Kasumi-1 (cell line): ENCODE measurements around the gene KCNK3.
"Not testable (repeated sequence)": the region's sequence is repeated elsewhere in the genome, so short reads cannot be mapped to it uniquely, and the experiment has no call there.

ENCODE experiments used
- DNase-seq, 2 experiments: peaks; one replicate each; lab custom pipeline; 2025; lab: John Stamatoyannopoulos, UW

KCNK3 gene

DNA sequence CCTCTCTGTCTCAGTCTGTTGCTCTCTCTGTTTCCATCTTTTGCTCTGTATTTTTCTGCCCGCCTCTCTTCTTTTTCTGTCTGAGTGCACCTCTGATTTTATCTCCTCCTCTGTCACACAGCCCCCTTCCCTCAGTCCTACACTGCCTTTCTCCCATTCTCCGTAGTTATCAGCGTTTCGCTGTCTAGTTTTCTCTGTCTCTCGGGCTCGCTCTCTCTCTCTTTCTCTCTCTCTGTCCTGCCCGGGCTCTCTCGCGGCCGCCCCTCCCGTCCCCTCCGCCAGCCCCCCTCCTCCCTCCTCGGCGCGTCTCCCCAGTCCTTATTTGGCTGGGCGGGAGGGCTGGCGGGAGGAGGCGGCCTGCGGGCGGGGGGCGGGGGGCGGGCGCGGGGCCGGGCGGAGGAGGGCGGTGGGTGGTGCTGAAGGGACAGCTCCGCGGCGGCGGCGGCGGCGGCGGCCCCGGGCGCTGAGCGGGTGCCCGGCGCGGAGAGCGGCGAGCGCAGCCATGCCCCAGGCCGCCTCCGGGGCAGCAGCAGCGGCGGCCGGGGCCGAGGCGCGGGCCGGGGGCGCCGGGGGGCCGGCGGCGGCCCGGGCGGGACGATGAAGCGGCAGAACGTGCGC lies at the start of gene KCNK3:
Gene KCNK3, plus strand, starts transcription at position 444 of the 618 bp plus-strand sequence. Its CDS starts 154 bp downstream, at position 598.
- no peak for DNase-seq

DNA sequence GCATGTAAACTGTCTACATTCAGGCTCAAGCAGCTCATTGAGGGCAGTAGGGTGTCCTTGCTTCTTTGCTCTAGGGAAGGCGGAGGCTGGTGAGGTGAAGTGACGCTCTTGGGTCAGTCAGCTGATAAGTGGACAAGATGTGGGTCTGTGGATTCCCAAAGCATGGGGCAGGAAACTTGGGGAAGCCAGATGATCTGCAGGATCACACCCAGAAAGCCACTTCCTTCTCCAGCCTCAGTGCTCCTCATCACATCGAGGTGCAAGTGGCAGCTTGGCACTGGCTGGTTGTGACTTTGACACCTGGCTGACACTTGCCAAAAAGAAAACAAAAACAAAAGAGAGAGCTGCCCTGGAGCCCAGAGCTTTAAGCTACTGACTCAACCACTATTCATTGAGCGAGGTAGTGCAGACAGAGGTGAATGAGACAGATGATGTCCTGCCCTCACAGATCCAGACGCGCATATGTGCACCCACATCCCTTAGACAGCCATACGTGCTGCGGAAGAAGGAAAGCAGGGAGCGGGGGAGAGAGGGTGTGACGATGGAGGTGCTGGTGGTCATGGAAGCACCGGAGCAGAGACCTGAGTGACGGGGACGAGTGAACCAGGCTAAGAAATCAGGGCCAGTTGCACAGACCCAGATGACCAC lies 48.2 kb upstream of the KCNK3 start:
- DNase-seq: no peak

DNA sequence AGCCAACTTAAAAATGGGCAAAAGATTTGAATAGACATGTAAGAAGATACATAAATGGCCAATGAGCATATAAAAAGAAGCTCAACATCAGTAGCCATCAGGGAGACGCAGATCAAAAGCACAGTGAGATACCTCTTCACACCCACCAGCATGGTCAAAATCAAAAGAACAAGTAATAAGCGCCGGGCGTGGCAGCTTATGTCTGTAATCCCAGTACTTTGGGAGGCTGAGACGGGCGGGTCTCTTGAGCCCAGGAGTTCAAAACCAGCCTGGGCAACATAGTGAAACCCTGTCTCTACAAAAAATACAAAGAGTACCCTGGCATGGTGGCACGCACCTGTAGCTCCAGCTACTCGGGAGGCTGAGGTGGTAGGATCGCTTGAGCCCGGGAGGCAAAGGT lies 46.8 kb upstream of the KCNK3 start:
- no peak for DNase-seq

DNA sequence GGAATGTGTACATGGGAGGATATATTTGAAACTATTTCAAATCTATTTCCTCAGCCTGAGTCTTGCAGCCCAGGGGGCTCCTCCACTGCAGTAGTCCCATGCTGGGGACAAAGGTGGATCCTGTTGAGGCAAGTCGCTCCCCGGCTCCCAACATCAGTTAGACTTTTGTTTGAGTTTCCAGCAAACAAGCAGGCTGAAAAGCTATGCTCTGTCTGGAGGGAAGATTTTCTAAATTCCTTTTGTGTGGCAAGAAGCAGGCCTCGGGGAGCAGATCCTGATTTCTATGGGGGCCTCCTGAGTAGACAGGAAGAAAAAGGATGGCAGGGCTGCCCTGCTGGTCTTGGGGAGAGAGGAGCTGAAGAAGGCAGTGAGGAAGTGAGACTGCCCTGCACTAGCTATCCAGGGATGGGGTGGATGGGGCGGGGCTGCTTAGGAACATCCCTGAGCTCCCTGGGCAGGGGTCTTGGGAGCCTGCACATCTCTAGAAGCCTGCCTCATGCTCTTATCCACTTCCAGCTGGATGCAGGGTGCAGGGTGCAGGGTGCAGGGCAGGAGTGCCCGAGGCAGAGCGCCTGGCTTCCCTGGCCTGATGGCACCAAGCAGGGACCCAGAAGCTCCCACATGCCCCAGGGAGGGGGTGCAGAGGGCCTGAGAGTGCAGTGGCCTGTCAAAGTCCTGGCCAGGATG lies 45.4 kb upstream of the KCNK3 start:
- no peak for DNase-seq

DNA sequence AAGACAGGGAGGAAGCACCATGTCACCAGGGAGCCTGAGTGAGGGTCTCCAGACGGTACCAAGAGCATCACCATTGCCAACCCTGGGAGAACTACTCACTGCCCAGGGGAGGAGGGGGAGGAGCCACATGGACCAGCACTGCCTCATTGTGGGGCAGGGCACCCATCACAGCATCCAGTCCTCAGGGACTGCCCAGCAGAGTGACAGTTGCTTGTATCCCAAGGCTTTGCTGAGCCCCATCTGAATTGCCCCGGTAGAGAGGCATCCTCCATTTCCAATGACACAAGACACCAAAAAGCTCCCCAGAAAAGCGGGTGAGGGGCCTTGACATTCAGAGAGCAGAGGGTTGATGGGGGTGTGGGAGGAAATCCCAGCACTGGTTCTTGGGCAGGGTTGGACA lies 44.5 kb upstream of the KCNK3 start:
- DNase-seq: no peak

DNA sequence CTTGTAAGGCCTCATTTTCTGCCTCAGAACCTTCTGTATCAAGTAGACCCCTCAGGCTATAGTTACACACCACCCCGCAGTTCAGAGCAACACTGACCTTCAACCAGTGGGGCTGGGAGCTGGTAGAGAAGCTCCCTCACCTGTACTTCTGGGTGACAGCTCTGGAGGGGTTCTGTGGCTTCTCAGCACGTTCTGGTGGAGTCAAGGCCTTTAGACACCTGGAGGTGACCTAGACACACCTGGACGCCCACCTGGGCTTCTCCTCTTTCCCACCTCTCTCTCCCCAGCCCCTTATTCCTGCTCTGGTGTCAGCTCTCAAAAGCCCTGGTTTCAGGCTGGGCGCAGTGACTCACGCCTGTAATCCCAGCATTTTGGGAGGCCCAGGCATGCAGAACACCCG lies 44.0 kb upstream of the KCNK3 start:
- no peak for DNase-seq

DNA sequence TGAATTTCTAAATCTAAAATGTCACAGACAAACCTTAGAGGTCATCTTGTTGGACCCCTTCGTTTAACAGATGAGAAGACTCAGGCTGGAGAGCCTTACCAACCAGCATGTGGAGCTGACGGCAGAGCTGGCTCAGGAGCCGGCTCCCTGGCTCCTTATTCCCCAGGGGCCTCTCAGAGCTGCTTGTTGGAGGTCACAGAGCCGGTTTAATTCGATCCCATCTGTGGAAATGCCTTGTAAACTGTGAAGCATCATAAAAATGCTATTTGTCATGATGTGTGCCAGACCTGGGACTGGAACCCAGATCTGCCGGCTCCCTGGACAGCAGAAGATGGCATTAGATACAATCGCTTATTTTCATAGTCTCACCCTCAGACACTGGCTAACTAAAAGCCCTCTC lies 43.2 kb upstream of the KCNK3 start:
- no peak for DNase-seq

DNA sequence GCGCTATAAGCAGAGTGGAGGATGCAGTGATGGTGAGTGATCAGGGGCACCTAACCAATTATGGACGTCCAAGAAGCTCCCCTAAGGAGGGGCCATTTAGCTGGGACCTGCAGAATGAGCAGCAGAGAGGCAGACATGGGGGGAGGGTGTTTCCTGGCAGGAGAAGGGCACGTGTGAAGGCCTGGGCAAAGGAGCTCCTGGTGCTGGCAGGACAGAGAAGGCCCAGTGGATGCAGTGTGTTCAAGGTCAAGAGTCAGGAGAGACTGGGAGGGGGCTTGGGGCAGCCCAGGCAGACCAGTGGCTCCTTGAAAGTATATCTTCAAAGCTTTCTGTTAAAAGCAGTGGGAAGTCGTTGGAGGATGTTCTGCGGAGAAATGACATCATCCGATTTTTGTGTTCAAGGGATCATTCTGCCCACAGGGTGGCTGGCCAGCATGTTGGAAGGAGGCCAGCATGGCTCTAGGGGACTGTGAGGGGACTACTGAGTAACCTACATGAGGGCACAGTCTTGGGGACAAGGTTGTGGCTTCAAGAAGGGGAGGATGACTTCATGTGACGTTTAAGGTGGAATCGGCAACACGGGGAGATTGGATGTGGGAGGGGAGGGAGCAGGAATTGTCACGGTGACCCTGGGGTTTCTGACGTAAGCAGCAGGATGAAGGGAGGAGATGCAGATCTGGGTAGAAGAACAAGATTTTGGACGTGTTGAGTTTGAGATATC lies 42.4 kb upstream of the KCNK3 start:
- DNase-seq: no peak

DNA sequence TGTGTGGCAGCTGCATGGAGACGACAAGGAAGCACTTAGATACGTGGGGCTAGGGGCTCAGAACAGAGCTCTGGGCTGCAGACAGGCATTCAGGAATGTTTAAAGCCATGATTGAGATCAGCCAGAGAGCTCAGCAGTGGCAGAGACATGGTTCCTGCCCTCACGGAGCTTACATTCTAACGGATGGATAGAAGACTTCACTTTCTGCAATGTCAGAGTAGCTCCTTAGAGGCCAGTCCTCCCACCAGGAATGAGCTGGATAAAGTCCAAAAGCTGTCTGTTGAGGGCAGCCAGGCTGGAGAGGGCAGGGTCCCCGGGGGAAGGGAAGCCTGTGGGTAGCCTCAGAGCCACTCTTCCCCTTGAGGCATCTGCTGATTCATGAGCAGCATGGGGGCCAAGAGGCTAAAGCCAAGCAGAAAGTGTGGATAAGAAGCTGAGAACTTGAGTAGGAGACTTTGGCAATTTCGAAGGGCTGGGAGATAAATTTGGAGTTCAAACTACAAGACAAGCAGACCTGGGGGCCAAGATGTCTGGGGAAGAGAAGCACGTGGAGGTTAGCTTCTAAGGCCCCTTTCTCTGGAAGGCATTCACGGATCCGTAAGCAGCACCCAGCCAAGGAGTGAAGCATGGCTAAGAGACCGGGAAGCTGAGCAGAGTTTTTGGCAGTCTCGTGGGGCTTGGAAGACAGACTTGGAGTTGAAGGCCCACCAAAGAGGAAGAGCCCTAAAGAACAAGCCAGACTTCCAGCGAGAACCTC lies 41.6 kb upstream of the KCNK3 start:
- DNase-seq: no peak

DNA sequence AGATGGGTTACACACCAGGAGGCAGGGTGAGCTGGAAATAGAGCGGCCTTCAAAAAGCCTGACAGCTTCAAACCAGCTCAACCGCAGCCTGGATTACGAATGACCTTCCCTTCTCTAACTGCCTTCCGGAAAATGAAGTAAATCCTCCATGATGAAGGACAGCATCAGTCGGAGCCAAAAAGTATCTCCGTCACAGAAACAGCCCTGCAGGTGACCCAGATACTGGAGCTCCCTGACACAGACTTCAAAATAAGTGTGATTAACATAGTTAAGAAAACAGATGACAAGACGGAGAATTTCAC lies 41.1 kb upstream of the KCNK3 start:
- no peak for DNase-seq

DNA sequence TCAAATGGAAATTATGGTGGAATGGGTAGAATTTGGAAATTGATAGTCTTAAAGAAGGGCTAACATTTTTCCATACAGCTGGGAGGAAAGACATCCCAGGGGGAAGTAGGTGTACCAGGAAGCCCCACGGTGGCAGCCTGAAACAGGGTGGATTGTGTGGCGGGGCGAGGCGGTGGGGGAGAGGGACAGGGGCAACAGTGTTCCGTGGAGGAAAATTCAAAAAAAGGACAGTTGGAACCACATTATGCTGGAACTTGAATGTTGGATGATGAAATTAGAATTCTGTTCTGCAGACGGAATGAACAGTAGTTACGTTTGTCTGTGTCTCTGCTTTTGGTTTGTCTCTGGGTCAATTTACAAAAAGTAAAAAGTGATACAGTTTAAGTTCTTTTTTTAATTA lies 40.7 kb upstream of the KCNK3 start:
- DNase-seq: no peak

DNA sequence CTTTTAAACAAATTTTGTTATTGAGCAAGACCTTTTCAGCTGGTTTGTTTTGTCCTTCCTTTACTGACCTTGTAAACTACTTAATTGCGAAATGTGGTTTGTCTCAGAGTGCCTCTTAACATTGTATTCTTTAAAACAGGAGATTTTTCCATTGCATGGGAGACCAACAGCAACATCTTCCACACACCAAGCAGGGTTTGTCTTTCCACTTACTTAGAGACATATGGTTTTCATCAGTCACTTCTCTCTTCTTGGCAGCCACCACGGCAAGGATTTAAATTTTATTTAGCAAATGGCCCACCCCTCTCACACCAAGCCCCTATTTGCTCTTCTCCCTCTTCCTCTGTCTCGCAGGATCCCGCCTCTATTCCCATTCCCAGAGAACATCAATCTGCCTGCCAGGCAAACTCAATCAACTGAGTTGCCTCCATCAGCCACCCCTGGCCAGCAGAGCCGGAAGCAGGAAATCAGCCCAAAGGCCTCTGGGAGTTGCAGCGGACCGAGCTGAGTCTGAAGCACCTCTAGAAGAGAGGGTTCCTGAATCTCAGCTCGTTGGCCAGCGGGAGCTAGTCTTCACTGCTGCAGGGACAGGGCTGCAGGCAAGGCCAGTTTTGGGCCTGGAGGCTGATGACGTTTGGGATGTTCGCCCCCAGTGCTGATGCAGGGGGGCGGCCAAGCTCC lies 40.0 kb upstream of the KCNK3 start:
- no peak for DNase-seq

DNA sequence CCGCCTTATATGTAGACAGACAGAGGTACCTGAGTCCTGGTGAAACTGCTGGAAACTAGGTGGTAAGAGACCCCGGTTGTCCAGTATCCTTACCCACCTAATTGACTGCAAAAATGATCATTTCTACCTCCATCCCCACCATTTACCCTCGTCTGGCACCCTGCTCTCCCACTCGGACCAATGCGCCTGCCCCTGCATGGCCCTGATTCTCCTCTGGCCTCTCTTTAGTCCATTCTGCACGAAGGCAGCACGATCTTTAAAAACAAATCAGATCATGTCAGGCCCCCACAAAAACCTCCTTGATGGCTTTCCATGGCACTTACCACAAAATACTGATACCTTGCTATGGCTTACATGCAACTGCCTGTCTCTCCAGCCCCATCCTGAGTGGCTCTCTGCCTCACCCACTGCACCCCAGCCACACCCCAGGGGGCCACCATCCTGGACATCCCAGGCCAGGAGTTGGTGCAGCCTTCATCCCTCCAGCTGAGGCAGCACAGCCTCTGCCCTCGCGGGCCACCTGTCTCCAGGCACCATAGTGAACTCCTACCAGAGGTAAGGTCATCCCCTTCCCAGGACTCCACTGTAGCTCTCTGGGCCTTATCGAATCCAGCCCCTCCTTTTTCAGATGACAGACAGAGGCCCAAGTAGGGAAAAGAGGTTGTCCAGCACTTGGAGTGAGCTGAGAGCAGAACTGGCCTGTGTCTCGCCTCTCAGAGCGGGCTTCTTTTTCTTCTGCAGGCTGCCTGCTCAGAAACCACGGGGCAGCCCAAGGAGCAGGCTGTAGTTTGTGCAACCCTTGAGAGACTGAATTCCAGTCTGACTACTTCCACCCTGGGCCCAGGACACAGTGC lies 39.1 kb upstream of the KCNK3 start:
- no peak for DNase-seq

DNA sequence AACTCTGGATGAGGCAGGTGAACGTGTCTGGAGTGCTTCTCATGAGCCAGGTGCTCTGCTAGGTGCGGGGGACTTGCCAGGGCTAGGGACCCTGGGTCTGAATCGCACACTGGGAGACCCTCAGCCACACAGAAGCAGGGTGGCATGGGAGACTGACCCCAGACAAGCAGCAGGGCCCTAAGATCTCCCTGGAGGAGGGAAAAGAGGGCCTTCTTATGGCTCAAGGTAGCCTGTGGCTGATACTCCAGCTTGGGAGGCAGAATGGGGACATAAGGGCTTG lies 38.5 kb upstream of the KCNK3 start:
- DNase-seq: no peak

DNA sequence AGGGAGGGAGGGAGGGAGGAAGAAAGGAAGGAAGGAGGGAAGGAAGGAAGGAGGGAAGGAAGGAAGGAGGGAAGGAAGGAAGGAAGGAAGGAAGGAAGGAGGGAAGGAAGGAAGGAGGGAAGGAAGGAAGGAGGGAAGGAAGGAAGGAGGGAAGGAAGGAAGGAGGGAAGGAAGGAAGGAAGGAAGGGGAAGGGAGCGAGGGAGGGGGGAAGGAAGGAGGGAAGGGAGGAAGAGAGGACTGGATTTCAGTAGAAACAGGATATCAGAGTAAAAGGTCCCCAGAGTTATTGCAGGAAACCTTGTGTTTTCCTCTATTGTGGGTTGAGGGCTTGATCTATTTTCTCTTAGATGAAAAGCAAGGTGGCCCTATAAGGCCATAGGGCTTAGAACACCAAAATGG lies 37.4 kb upstream of the KCNK3 start:
- not testable (repeated sequence) for DNase-seq

DNA sequence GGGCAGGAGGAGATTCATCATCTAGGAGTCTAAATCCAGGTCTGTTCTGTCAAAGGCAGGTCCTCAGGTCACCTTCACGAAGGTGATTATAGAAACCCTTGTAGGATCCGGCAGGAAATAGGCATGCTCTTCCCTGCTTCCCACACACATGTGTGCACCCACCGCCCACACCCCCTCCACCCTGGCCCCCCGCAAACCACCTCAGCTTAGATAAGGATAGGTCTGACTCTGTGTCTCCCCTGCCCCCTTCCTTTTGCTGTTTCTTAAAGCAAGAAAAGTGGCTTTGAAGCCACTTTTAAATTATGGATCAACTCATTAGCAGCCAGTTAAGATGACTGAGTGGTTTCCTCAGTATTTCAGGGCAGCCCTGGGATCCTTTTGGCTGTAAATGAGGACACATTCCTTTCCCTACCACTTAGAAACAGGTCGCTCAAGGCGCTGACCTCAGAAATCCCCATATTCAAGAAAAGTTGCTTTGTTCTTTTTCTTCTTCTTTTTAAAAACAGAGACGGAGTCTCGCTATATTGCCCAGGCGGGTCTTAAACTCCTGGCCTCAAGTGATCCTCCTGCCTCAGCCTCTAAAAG lies 36.8 kb upstream of the KCNK3 start:
- no peak for DNase-seq

DNA sequence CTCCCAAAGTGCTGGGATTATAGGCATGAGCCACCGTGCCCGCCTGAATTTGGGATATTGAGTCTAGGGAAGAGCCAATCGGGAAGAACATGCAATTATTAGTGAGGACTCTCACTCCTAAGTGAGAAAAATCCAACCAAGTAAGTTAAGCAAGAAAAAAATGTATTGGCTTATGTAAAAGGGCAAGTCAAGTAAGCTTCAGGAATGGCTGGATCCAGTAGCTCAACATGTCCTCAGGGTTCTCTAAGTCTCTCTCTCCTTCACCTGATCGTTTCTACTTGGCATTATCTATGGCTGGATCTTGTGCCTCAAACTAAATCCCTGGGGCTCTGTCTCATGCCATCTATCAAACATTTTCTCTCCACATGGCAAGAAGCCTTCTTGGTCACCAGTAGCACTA lies 35.3 kb upstream of the KCNK3 start:
- DNase-seq: no peak

DNA sequence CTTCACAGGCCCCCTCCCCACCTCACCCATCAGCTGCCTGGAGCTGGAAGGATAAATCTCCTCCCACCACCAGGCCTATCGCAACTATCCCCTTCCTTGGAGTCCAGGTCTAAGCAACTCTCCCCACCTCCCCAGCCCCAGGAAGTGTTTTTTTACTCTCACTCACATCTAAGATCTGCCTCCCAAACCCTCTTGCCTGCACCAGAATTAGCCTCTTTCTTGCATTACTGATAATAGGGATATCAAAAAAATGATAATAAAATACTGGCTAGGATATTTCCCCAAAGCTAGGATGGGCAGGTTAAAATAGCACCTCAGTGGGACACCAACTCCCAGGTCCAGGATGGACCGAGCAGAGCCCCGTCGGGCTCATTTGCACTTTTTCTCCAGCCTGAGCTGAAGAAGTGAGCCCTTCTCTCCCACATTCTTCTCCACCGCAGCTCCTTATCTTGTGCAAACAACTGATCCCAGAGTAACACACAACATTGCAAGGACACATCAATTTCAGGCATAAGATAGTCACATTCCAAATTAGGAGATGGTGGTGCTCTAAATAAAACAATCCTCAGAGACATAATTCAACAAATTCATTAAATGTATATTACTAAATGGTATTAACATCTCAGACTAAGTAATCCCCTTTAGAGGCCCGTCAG lies 33.7 kb upstream of the KCNK3 start:
- DNase-seq: no peak

DNA sequence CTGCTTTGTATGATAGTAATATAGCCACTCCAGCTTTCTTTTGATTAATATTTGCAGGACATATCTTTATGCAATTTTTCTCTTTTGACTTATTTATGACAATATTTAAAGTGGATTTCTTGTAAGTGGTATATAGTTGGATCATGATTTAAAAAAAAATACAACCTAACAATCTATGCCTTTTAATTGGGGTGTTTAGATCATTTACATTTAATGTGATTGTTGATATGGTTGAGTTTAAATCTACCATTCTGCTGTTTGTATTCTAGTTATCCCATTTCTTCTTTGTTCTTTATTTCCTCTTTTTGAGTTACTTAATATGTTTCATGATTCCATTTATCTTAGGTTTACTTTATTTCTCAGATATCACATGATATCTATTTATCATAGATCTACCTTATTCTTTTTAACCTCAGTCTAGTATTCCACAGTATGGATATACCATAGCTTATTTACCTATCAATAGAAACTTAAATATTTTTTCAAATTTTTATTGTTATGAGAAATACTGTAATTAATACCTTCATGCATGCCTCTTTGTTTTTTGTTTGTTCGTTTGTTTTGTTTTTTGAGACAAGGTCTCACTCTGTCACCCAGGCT lies 32.1 kb upstream of the KCNK3 start:
- no peak for DNase-seq

DNA sequence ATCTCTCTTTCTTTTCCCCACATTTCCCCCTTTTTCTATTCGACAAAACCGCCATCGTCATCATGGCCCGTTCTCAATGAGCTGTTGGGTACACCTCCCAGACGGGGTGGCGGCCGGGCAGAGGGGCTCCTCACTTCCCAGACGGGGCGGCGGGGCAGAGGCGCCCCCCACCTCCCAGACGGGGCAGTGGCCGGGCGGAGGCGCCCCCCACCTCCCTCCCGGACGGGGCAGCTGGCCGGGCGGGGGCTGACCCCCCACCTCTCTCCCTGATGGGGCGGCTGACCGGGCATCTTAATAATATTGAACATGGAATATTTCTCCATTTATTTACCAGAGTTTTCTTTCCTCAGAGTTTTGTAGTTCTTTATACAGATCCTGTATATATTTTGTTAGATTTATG lies 27.2 kb upstream of the KCNK3 start:
- DNase-seq: not testable (repeated sequence)
